Muscle layer of duodenum (tissue), 2 donors: ENCODE data around the gene PKDCC.

ENCODE experiments used
- H3K27ac ChIP-seq: one replicate; pipeline ENCODE4 v1.7.0; 2013; ENCODE audit warnings: mild to moderate bottlenecking, low read length
- H3K27me3 ChIP-seq: one replicate; pipeline ENCODE4 v1.7.0; 2013; ENCODE audit warnings: low read depth, mild to moderate bottlenecking, control low read depth, low read length
- H3K36me3 ChIP-seq, 2 donors: one replicate each; pipeline ENCODE4 v1.7.0; 2013; ENCODE audit warnings: low read length in 2 of 2, control low read depth in 1 of 2, mild to moderate bottlenecking in 1 of 2; ENCODE audit not compliant: insufficient read depth in 2 of 2, control insufficient read depth in 1 of 2
- H3K4me1 ChIP-seq, 2 donors: one replicate each; pipeline ENCODE4 v1.7.0; 2013; ENCODE audit warnings: low read length in 2 of 2, mild to moderate bottlenecking in 2 of 2, control low read depth in 1 of 2, moderate library complexity in 1 of 2; ENCODE audit not compliant: insufficient read depth in 2 of 2, control insufficient read depth in 1 of 2
- H3K4me3 ChIP-seq, 2 donors: one replicate each; pipeline ENCODE4 v1.7.0; 2013; ENCODE audit warnings: low read length in 2 of 2, low read depth in 1 of 2, mild to moderate bottlenecking in 1 of 2
- H3K9me3 ChIP-seq, 2 donors: one replicate each; pipeline ENCODE4 v1.7.0; 2013; ENCODE audit warnings: low read length in 2 of 2, control low read depth in 1 of 2, mild to moderate bottlenecking in 1 of 2; ENCODE audit not compliant: control insufficient read depth in 1 of 2
- donor health status: healthy.

The PKDCC gene

DNA sequence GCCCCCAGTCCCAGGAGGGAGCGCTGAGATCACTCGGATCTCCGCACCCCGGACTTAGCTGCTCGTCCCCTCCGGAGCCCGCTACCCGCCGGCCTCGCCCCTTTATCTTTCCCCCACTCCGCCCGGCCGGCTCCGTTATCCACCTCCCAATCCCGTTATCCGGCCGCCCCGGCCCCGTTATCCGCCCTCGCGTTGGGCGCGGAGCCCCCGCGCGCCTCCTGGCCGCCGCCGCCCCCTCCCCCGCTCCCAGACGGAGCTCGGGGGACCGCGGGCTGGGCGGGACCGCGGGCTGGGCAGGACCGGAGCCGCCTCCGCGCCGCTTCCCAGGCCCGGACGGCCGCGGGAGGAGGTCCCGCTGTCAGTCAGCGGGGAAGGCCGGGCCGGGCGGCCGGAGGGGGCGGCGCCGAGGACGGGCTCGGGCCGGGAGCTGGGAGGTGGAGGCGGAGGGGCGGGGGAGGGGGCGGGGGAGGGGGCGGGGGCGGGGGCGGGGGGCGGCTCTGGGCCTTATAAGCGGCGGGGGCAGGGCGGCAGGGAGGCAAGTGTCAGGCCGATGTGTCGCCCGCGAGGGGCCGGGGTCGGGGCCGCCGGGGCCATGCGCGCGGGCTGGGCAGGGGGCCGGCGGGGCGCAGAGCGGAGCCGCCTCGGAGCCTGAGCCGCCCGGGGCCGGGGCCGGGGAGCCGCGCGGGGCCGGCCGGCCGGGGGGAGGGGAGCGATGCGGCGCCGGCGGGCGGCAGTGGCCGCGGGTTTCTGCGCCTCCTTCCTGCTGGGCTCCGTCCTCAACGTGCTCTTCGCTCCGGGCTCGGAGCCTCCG lies at the start of gene PKDCC:
Gene PKDCC, plus strand, starts transcription at position 534 of the 811 bp plus-strand sequence. Its CDS starts 179 bp downstream, at position 713.
- Histone ChIP-seq H3K36me3 (no peaks in the 10 kb centered on the region), H3K27me3 (no peaks in the 10 kb centered on the region), H3K9me3 (no peaks in the 10 kb centered on the region), H3K4me3 (peak within 1 kb of the TSS; percentile 76 to 88), H3K4me1 (peaks cover 4 to 18% of the 10 kb centered on the region in 2 donors), H3K27ac (peak within 1 kb of the TSS; percentile 99)

- no peak overlapping the region for H3K4me3 ChIP-seq
- H3K36me3 ChIP-seq, result no peaks in the 10 kb centered on the region
- H3K27me3 ChIP-seq, result no peaks in the 10 kb centered on the region
- H3K27ac ChIP-seq, result no peak overlapping the region
- H3K4me1 ChIP-seq, result peaks cover 0 to 3% of the 10 kb centered on the region in 2 donors
- no peaks in the 10 kb centered on the region for H3K9me3 ChIP-seq
These were observed 49.4 kb upstream of the PKDCC start for GRCh38 chr2:41998186-41999127.

DNA sequence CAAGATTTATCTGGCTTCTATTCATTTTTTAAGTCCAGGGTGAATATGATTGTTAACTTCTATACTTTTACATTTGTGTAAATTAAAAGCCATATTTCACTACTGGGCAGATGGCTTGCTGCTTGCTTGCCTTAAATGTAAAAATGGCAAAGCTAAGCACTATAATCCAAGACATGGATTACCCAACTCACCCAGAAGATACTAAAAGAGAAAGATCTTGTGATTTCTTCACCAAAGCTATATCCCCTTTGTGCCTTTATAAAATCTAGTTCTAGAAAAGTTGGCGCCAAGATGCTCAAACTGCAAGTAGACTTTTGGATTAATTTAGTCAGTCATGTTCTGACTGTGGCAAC lies 48.7 kb upstream of the PKDCC start:
- Histone ChIP-seq H3K27ac (no peak overlapping the region), H3K27me3 (no peaks in the 10 kb centered on the region), H3K4me1 (peaks cover 0 to 3% of the 10 kb centered on the region in 2 donors)

DNA sequence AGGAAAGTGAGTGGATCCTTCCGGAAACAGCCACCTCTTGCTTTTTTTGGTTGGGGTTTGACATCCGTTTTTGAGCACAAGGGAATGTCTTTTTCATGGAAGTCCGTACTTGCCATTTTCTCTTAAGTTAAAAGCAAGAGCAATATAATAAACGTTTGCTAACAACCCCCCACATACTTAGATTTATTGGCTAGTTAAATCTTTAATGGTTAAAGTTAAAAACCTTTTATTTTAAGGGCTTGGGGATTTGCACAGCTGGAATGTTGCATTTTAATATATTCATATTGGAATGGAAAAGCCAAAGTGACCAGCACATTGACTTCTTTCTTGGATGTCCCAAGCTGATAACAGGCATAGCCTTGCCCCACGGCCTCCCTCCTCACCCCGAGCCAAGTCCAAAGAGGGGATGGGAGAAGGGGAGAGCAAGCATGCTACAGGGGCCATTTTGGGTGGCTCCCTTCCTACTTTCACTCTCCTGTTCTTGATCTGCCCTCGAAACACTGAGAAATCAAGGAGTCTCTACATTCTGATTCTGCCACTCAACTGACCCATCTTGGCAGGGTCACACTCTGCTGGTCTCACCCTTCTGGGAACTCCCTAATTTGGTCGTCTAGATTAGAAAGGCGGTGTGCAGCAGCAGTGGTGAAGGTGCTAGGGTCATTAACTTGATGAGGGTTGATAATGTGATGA lies 48.1 kb upstream of the PKDCC start:
- no peaks in the 10 kb centered on the region for H3K27me3 ChIP-seq
- peaks cover 0 to 3% of the 10 kb centered on the region in 2 donors for H3K4me1 ChIP-seq
- no peak overlapping the region for H3K27ac ChIP-seq
- H3K9me3 ChIP-seq, result no peaks in the 10 kb centered on the region
- H3K4me3 ChIP-seq, result no peak overlapping the region
- H3K36me3 ChIP-seq, result no peaks in the 10 kb centered on the region

More for the DNA sequence above, 48.7 kb upstream of the PKDCC start:
- Histone ChIP-seq H3K4me3 (no peak overlapping the region), H3K9me3 (no peaks in the 10 kb centered on the region), H3K36me3 (no peaks in the 10 kb centered on the region)

- H3K36me3 ChIP-seq, result no peaks in the 10 kb centered on the region
- H3K27me3 ChIP-seq, result no peaks in the 10 kb centered on the region
- H3K4me3 ChIP-seq, result no peak overlapping the region
- no peaks in the 10 kb centered on the region for H3K9me3 ChIP-seq
- no peak overlapping the region for H3K27ac ChIP-seq
- H3K4me1 ChIP-seq, result peaks cover 0 to 3% of the 10 kb centered on the region in 2 donors
These were observed 46.1 kb upstream of the PKDCC start for GRCh38 chr2:42001711-42002201.

GRCh38 chr2:42007551-42007950 lies 40.3 kb upstream of the PKDCC start:
- Histone ChIP-seq H3K4me3 (no peak overlapping the region), H3K27ac (no peak overlapping the region), H3K4me1 (no peaks in the 10 kb centered on the region), H3K9me3 (no peaks in the 10 kb centered on the region), H3K27me3 (no peaks in the 10 kb centered on the region), H3K36me3 (no peaks in the 10 kb centered on the region)

DNA sequence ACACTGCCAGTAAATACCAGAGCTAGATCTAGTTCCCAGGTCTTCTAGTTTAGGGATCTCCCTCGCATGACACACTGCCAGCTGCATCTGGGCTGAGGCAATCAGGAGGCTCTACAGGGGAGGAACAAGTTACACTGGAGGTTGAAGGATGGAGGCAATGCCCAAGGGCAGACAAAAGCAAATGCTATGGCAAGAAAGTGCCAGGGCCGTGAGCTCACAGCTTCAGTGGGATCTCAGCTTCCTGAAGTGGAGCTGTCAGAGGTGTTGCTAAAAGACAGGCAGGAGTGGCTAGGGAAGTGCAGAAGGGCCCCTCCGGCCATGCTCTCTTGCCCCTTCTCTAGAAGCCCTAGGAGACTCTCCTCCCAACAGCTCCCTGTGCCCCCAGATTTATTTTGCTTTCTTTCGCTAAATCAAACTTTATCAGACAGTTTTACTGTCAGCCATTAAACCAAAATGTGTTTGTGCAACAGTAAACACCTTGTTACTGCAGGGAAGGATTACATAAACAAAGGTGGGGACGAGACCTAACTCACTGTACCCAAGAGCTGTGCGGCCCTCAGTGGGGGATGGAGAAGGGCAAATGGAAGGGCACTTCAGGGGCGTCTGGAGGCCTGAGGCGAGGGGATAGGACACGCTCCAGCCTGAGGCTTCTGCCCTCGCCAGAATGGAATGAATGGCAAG lies 39.4 kb upstream of the PKDCC start:
- H3K27me3 ChIP-seq, result no peaks in the 10 kb centered on the region
- no peaks in the 10 kb centered on the region for H3K4me1 ChIP-seq
- no peak overlapping the region for H3K4me3 ChIP-seq
- no peaks in the 10 kb centered on the region for H3K36me3 ChIP-seq
- H3K27ac ChIP-seq, result no peak overlapping the region
- no peaks in the 10 kb centered on the region for H3K9me3 ChIP-seq

GRCh38 chr2:42009657-42010580 lies 37.9 kb upstream of the PKDCC start:
- Histone ChIP-seq H3K4me3 (no peak overlapping the region), H3K36me3 (no peaks in the 10 kb centered on the region)

GRCh38 chr2:42010743-42011298 lies 37.0 kb upstream of the PKDCC start:
- Histone ChIP-seq H3K27me3 (no peaks in the 10 kb centered on the region), H3K9me3 (no peaks in the 10 kb centered on the region), H3K4me3 (no peak overlapping the region), H3K4me1 (no peaks in the 10 kb centered on the region), H3K36me3 (no peaks in the 10 kb centered on the region), H3K27ac (no peak overlapping the region)

More at GRCh38 chr2:42009657-42010580, 37.9 kb upstream of the PKDCC start:
- Histone ChIP-seq H3K27me3 (no peaks in the 10 kb centered on the region), H3K9me3 (no peaks in the 10 kb centered on the region), H3K4me1 (no peaks in the 10 kb centered on the region), H3K27ac (no peak overlapping the region)

- H3K9me3 ChIP-seq, result no peaks in the 10 kb centered on the region
- H3K27me3 ChIP-seq, result no peaks in the 10 kb centered on the region
- H3K27ac ChIP-seq, result no peak overlapping the region
- no peaks in the 10 kb centered on the region for H3K36me3 ChIP-seq
- H3K4me1 ChIP-seq, result no peaks in the 10 kb centered on the region
- H3K4me3 ChIP-seq, result no peak overlapping the region
These were observed 35.7 kb upstream of the PKDCC start for GRCh38 chr2:42012137-42012536.
